ENCODE data around the gene IFITM1. TPM values are rescaled to one million over a fixed set of nuclear protein-coding genes. Genes with fewer than 3 reads are reported as not detected.

IFITM1 gene
- total and polyA plus RNA-seq, 9 of the 15 experiments (the other 6 are each of a cell fraction or from before 2014, with no cell fraction given): 691 to 5,579 (median 974) TPM

GRCh38 chr11:350723-351255 is 36.9 kb downstream of the IFITM1 start (continued):
- peak; percentile 34 for TF ChIP-seq JUND (IDR thresholded peaks at IDR 0.05; ENCODE audit: borderline replicate concordance, low read depth, low read length)
- TF ChIP-seq JUND (tag; IDR thresholded peaks at IDR 0.05; ENCODE audit: borderline replicate concordance, low read depth, low read length): peak; percentile 50; the same call in 1 of the 3 replicates
- TF ChIP-seq FOXK2 (conservative IDR thresholded peaks at IDR 0.05 in 1 of 2, IDR thresholded peaks at IDR 0.05 in 1 of 2; ENCODE audit: low read depth in 2 of 2): no peak
- TF ChIP-seq CREB5 (CRISPR knock-in tag; IDR thresholded peaks at IDR 0.05): 0 out of 2 replicates have a peak, but pooled peaks have one; percentile 48
- no peak for TF ChIP-seq XRCC4 (IDR thresholded peaks at IDR 0.05; ENCODE audit: extremely low read depth, insufficient read depth, insufficient read length)
- peak; percentile 55; the same call in 1 of the 2 replicates for TF ChIP-seq VEZF1 (CRISPR knock-in tag; IDR thresholded peaks at IDR 0.05)
- TF ChIP-seq RBBP5 (IDR thresholded peaks at IDR 0.05; ENCODE audit: borderline replicate concordance, insufficient read depth, low read length, poor library complexity, severe bottlenecking): peak; percentile 59
- TF ChIP-seq BMI1 (IDR thresholded peaks at IDR 0.05; ENCODE audit: low read length): no peak
- TF ChIP-seq NCOA2 (IDR thresholded peaks at IDR 0.05; ENCODE audit: partially characterized antibody in 2 of 2): no peak
- no peak for TF ChIP-seq HNRNPH1 (optimal IDR thresholded peaks at IDR 0.05; ENCODE audit: low read depth, low read length)
- TF ChIP-seq TCF15 (CRISPR knock-in tag; IDR thresholded peaks at IDR 0.05): 0 out of 2 replicates have a peak, but pooled peaks have one; percentile 38
- peak; percentile 35 to 61 for TF ChIP-seq E2F6 (IDR thresholded peaks at IDR 0.05; ENCODE audit: borderline replicate concordance in 1 of 2, extremely low read depth in 1 of 2, insufficient read depth in 1 of 2, insufficient read length in 1 of 2, low read depth in 1 of 2, low read length in 1 of 2, poor library complexity in 1 of 2, severe bottlenecking in 1 of 2)
- TF ChIP-seq CREB3L1 (IDR thresholded peaks at IDR 0.05; ENCODE audit: borderline replicate concordance, low read depth): peak; percentile 25; the same call in 1 of the 2 replicates
- peak; percentile 67; the same call in 1 of the 2 replicates for TF ChIP-seq NR4A1 (CRISPR knock-in tag; IDR thresholded peaks at IDR 0.05)
- TF ChIP-seq NR4A1 (tag; IDR thresholded peaks at IDR 0.05): peak; percentile 60; the same call in 1 of the 2 replicates
- TF ChIP-seq HDAC2 (IDR thresholded peaks at IDR 0.05): peak; percentile 45; the same call in 1 of the 2 replicates
- TF ChIP-seq ZNF316 (IDR thresholded peaks at IDR 0.05): no peak
- TF ChIP-seq PHB2 (IDR thresholded peaks at IDR 0.05; ENCODE audit: low read depth): no peak
- TF ChIP-seq BRD9 (IDR thresholded peaks at IDR 0.05; ENCODE audit: low read depth, partially characterized antibody): peak; percentile 45
- peak; percentile 48 for TF ChIP-seq RAD51 (IDR thresholded peaks at IDR 0.05; ENCODE audit: borderline replicate concordance, low read depth)
- peak; percentile 49; the same call in 1 of the 2 replicates for TF ChIP-seq EP300 (IDR thresholded peaks at IDR 0.05; ENCODE audit: low read length)

Data from K562 (cell line).